Stimulated activated memory B cell treated with anti-CD40 and anti-IgM and Interleukin-4, amounts not matched to agents 10 μg/mL and 1 μg/mL and 100 μg/mL, for 72 hours (primary cell): ENCODE measurements around the gene PVALB.
A peak's percentile ranks its signal among the peaks of the same experiment; 100 is the strongest.

Source experiments
- ATAC-seq: fragments of 150-1000 bp; cut with Tn5 transposase; 2 replicates; pipeline ENCODE4 v1.10.0; 2021
- H3K27ac Mint-ChIP-seq: one replicate; pipeline ENCODE4 v1.8.0; 2022; ENCODE audit warnings: mild to moderate bottlenecking, mixed read lengths
- H3K27me3 Mint-ChIP-seq: one replicate; pipeline ENCODE4 v1.8.0; 2022; ENCODE audit warnings: mixed read lengths
- H3K36me3 Mint-ChIP-seq: one replicate; pipeline ENCODE4 v1.8.0; 2022; ENCODE audit warnings: mixed read lengths
- H3K4me1 Mint-ChIP-seq: one replicate; pipeline ENCODE4 v1.8.0; 2022; ENCODE audit warnings: mixed read lengths
- H3K4me3 Mint-ChIP-seq: one replicate; pipeline ENCODE4 v1.8.0; 2022; ENCODE audit warnings: mild to moderate bottlenecking, moderate library complexity, mixed read lengths
- H3K9me3 Mint-ChIP-seq: one replicate; pipeline ENCODE4 v1.8.0; 2022; ENCODE audit warnings: mixed read lengths

Gene PVALB

DNA sequence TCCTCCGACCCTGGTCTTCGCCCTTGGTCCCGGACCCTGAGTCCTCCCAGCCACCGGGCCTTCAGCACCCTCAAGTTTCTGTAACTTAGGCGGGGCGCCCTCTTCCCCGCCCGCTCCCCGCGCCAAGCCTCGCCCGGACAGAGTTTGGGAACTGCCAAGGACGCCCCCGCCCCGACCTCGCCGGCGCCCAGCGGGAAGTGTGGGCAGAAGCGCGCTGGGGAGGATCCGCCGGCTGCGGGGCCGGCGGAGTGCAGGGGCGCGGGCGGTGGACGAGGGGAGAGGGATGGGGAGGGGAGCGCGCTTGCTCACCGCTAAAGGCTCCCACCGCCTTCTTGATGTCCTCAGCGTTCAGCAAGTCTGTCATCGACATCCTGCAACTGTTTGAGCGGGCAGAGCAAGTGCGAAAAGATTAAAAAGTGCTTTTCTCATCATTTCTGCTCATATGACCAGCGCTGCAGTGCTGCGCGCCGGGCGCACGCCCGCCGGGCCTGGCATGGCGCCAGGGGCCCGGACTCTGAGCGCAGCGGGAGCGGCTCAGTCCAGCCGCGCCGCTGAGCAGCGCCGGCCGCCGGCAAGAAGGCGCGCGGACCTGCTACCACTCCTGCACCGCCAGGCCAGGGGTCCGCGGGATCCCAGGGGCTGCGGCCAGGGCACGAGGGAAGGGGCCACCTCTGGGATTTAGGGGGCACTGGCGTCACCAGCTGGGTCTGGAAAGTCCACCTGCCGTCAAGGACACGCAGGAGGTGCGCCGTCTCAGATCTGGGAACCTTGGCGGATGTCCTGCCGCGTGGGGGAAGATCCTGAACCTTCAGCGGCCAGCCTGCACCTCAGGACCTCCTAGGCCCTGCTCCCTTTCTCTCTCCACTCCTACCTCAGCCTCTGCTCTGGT, at the start of gene PVALB:
Gene PVALB, minus strand, starts transcription at position 400 of the 889 bp plus-strand sequence. Its CDS starts 30 bp downstream, at position 370.
- no peaks in the 10 kb centered on the region for H3K9me3 Mint-ChIP-seq
- H3K27me3 Mint-ChIP-seq: peaks cover 88% of the 10 kb centered on the region
- no peak within 1 kb of the TSS for H3K27ac Mint-ChIP-seq
- H3K4me3 Mint-ChIP-seq: peak within 1 kb of the TSS; percentile 14
- no peak for ATAC-seq
- no peaks in the 10 kb centered on the region for H3K36me3 Mint-ChIP-seq
- peaks cover 6% of the 10 kb centered on the region for H3K4me1 Mint-ChIP-seq

DNA sequence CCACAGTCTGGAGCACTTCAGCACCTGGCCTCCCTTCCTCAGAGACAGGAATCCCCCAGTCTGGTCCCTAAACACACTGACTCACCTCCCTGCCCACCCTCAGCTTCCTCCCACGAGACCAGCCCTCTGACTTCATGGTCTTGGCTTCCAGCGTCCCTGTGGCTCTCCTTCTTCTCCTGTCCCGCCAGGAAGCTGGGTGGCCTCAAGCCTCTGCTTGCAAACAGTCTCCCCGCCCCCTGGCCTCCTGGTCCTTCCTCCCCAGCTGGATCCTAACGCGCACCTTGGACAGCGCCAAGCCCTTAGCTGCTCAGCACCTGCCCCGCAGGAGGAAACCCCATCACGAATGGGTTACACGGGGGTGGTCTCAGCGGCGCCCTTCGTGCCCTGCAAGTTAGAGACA, 48.5 kb upstream of the PVALB start:
- peaks cover 66% of the 10 kb centered on the region for H3K4me1 Mint-ChIP-seq
- ATAC-seq: no peak
- peaks cover under 1% of the 10 kb centered on the region for H3K9me3 Mint-ChIP-seq
- no peaks in the 10 kb centered on the region for H3K27me3 Mint-ChIP-seq
- H3K4me3 Mint-ChIP-seq: peak overlapping the region; percentile 42
- H3K27ac Mint-ChIP-seq: peak overlapping the region; percentile 100
- H3K36me3 Mint-ChIP-seq: peaks cover 48% of the 10 kb centered on the region

DNA sequence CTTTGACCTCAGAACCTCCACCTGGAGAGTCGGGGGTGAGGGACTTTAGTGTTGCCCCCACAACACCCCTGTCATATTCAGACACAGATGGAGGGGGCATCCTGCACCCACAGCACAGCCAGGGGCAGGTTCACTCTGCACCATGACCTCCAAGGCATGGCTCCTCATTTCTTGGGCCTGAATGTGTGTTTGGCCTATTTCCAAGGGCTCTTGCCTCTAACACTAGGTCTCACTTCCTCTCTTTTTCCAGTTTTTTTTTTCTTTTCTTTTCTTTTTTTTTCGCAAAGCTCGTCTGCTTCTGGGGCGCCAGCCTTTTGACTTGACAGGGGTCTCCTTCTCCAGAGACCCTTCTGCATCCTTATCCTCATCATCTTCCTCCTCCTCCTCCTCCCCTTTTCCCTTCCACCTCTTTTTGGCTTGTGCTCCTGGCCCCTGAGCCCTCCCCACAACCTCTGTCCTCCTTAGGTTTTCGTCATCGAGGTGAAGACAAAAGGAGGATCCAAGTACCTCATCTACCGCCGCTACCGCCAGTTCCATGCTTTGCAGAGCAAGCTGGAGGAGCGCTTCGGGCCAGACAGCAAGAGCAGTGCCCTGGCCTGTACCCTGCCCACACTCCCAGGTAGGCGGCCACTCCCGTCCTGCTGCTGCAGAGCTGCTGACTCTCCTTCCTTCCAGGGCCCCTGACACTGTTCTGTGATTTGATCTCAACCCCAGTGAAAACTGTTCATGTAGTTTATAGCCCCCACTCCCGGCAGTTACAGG, 47.8 kb upstream of the PVALB start:
- Mint-ChIP-seq H3K27ac (peak overlapping the region; percentile 100), H3K27me3 (no peaks in the 10 kb centered on the region), H3K9me3 (peaks cover 5% of the 10 kb centered on the region), H3K36me3 (peaks cover 53% of the 10 kb centered on the region), H3K4me3 (peak overlapping the region; percentile 42), H3K4me1 (peaks cover 72% of the 10 kb centered on the region)
- no peak for ATAC-seq

GRCh38 chr22:36863979-36864378, 47.1 kb upstream of the PVALB start:
- peaks cover 54% of the 10 kb centered on the region for H3K36me3 Mint-ChIP-seq
- peaks cover 5% of the 10 kb centered on the region for H3K9me3 Mint-ChIP-seq
- no peak overlapping the region for H3K4me3 Mint-ChIP-seq

GRCh38 chr22:36863281-36863680, 46.4 kb upstream of the PVALB start:
- Mint-ChIP-seq H3K27ac (peak overlapping the region; percentile 100), H3K4me1 (peaks cover 82% of the 10 kb centered on the region), H3K9me3 (peaks cover 5% of the 10 kb centered on the region), H3K36me3 (peaks cover 51% of the 10 kb centered on the region), H3K4me3 (peak overlapping the region; percentile 76), H3K27me3 (no peaks in the 10 kb centered on the region)
- ATAC-seq: no peak

More at GRCh38 chr22:36863979-36864378, 47.1 kb upstream of the PVALB start:
- ATAC-seq: no peak
- H3K4me1 Mint-ChIP-seq: peaks cover 78% of the 10 kb centered on the region
- H3K27ac Mint-ChIP-seq: peak overlapping the region; percentile 100
- H3K27me3 Mint-ChIP-seq: no peaks in the 10 kb centered on the region

- Mint-ChIP-seq H3K4me1 (peaks cover 90% of the 10 kb centered on the region), H3K27me3 (no peaks in the 10 kb centered on the region), H3K27ac (peak overlapping the region; percentile 100), H3K9me3 (peaks cover 5% of the 10 kb centered on the region), H3K36me3 (peaks cover 46% of the 10 kb centered on the region), H3K4me3 (peak overlapping the region; percentile 76)
- peak; percentile 67 for ATAC-seq
These were observed 45.7 kb upstream of the PVALB start for GRCh38 chr22:36862251-36863242.

- Mint-ChIP-seq H3K4me1 (peaks cover 90% of the 10 kb centered on the region), H3K4me3 (peak within 1 kb of the TSS; percentile 69), H3K27ac (peak within 1 kb of the TSS; percentile 100), H3K36me3 (peaks cover 31% of the 10 kb centered on the region), H3K9me3 (peaks cover 5% of the 10 kb centered on the region), H3K27me3 (no peaks in the 10 kb centered on the region)
- ATAC-seq: peak; percentile 87
These were observed 44.2 kb upstream of the PVALB start, which contains the start of gene NCF4 for GRCh38 chr22:36860821-36861659. NCF4 (plus strand) TSS chr22:36861006; CDS start chr22:36861172, 166 bp downstream.

GRCh38 chr22:36860438-36860820, 43.6 kb upstream of the PVALB start:
- peaks cover 5% of the 10 kb centered on the region for H3K9me3 Mint-ChIP-seq
- H3K4me1 Mint-ChIP-seq: peaks cover 87% of the 10 kb centered on the region
- H3K36me3 Mint-ChIP-seq: peaks cover 25% of the 10 kb centered on the region
- no peaks in the 10 kb centered on the region for H3K27me3 Mint-ChIP-seq
- no peak for ATAC-seq
- H3K4me3 Mint-ChIP-seq: peak overlapping the region; percentile 69
- peak overlapping the region; percentile 100 for H3K27ac Mint-ChIP-seq

DNA sequence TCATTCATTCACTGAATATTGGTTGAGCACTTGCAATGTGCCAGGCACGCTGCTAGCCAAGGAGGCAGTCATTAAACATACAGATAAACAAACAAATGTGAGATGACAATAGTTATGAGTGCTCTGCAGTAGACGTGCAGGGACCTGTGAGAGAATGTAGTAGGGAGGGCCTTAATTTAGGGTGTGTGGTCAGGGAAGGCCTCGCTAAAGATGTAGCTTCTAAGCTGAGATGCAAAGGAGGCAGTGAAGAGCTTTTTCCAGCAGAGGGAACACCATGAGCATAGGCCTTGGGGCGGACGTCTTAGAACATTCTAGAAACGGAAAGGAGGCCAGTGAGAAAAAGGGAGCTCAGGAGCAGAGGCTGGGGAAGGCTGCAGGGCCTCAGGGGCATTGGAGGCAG, 43.2 kb upstream of the PVALB start:
- Mint-ChIP-seq H3K27me3 (no peaks in the 10 kb centered on the region), H3K9me3 (peaks cover 5% of the 10 kb centered on the region), H3K4me1 (peaks cover 83% of the 10 kb centered on the region), H3K4me3 (peak overlapping the region; percentile 69), H3K36me3 (peaks cover 21% of the 10 kb centered on the region), H3K27ac (peak overlapping the region; percentile 100)
- ATAC-seq: no peak

GRCh38 chr22:36858966-36859365, 42.1 kb upstream of the PVALB start:
- Mint-ChIP-seq H3K4me1 (peaks cover 72% of the 10 kb centered on the region), H3K27me3 (no peaks in the 10 kb centered on the region), H3K36me3 (peaks cover 10% of the 10 kb centered on the region), H3K4me3 (no peak overlapping the region), H3K9me3 (peaks cover 5% of the 10 kb centered on the region), H3K27ac (peak overlapping the region; percentile 100)
- no peak for ATAC-seq

DNA sequence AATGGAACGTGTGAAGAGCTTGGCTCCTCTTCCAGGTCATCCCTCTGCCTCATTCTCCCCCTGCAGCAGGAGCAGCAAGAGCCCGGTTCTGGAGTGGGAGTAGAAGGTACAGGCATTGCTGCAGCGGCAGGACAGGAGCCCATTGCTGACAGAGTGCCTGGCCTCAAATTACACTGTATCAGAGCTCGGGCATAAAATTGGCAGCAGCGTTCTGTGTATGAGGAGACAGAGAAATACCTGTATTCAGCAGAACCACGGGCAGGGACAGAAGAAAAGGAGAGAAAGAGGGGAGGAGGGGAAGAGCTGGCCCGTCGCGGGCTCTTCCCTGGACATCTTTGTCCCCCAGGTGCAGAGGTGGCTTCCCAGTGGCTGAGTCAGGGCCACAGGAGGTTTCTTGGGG, 41.3 kb upstream of the PVALB start:
- no peak for ATAC-seq
- Mint-ChIP-seq H3K27ac (peak overlapping the region; percentile 100), H3K27me3 (no peaks in the 10 kb centered on the region), H3K36me3 (peaks cover 8% of the 10 kb centered on the region), H3K9me3 (peaks cover 5% of the 10 kb centered on the region), H3K4me3 (no peak overlapping the region), H3K4me1 (peaks cover 69% of the 10 kb centered on the region)

GRCh38 chr22:36856792-36857135, 39.9 kb upstream of the PVALB start:
- peaks cover 61% of the 10 kb centered on the region for H3K4me1 Mint-ChIP-seq
- peaks cover 5% of the 10 kb centered on the region for H3K9me3 Mint-ChIP-seq
- no peak overlapping the region for H3K4me3 Mint-ChIP-seq
- H3K27me3 Mint-ChIP-seq: no peaks in the 10 kb centered on the region
- no peak for ATAC-seq
- peak overlapping the region; percentile 100 for H3K27ac Mint-ChIP-seq
- peaks cover 8% of the 10 kb centered on the region for H3K36me3 Mint-ChIP-seq

DNA sequence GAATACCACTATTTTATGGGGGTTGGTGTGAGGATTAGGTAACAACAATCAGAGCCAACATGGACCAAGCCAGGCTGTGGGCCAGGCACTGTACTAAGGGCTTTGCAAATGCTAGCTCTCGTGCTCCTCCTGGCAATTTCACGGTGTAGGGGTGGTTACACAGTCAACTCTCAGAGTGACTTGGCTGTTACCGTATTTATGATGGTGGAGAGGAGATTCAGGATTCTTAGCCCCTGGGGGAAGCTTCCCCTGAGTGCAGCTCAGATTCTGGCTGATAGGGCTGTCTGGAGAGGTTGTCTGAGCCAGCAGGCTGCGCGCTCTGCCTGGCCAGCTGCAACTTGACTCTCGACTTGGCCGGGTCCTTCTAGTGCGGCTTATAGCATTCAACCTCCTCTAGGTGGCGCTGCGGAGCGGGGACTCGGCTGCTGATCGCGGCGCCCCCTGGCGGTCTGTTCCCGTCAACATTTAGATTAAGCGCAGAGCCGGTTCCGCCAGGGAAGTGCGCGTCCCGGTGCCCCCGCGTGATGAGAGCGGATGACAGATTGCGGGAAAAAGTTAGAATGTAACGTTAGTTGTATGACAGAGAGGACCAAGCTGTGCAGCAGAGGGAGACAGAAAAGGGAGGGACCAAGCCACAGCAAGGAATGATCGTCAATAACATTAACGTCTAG, 39.4 kb upstream of the PVALB start:
- Mint-ChIP-seq H3K27ac (peak overlapping the region; percentile 100), H3K4me1 (peaks cover 56% of the 10 kb centered on the region), H3K9me3 (peaks cover 5% of the 10 kb centered on the region), H3K27me3 (no peaks in the 10 kb centered on the region), H3K4me3 (peak overlapping the region; percentile 64), H3K36me3 (peaks cover 8% of the 10 kb centered on the region)
- peak; percentile 67 for ATAC-seq
